Trophoblast cell (in vitro differentiated cells and primary cell): ENCODE measurements around the gene DNAJB6.

ENCODE experiments used
- DNase-seq, 2 donors: peaks; one replicate each; pipeline ENCODE4 v3.0.0-alpha.2; 2016
- H2AFZ ChIP-seq: 2 replicates; pipeline ENCODE4 v1.6.1; 2013; ENCODE audit warnings: low read length, moderate library complexity, mild to moderate bottlenecking; ENCODE audit not compliant: insufficient read depth, poor library complexity
- H2AK5ac ChIP-seq: 2 replicates; pipeline ENCODE4 v1.6.1; 2013; ENCODE audit warnings: mild to moderate bottlenecking, low read length
- H2BK120ac ChIP-seq: 2 replicates; pipeline ENCODE4 v1.6.1; 2013; ENCODE audit warnings: low read length, mild to moderate bottlenecking, moderate library complexity; ENCODE audit not compliant: insufficient read depth, poor library complexity
- H2BK12ac ChIP-seq: 2 replicates; pipeline ENCODE4 v1.6.1; 2013; ENCODE audit warnings: mild to moderate bottlenecking, low read length, moderate library complexity
- H2BK5ac ChIP-seq: 2 replicates; pipeline ENCODE4 v1.6.1; 2013; ENCODE audit warnings: low read length, low read depth, moderate library complexity, mild to moderate bottlenecking; ENCODE audit not compliant: poor library complexity
- H3K14ac ChIP-seq: 2 replicates; pipeline ENCODE4 v1.6.1; 2013; ENCODE audit warnings: mild to moderate bottlenecking, low read length
- H3K18ac ChIP-seq: 2 replicates; pipeline ENCODE4 v1.6.1; 2013; ENCODE audit warnings: mild to moderate bottlenecking, low read length
- H3K23ac ChIP-seq: 2 replicates; pipeline ENCODE4 v1.6.1; 2013; ENCODE audit warnings: low read length
- H3K27ac ChIP-seq: 2 replicates; pipeline ENCODE4 v1.5.1; 2013; ENCODE audit warnings: low read depth, mild to moderate bottlenecking, inconsistent platforms, low read length, moderate library complexity
- H3K27me3 ChIP-seq: 2 replicates; pipeline ENCODE4 v1.6.1; 2013; ENCODE audit warnings: inconsistent platforms, mild to moderate bottlenecking, low read length, moderate library complexity; ENCODE audit not compliant: insufficient read depth
- H3K36me3 ChIP-seq, 2 experiments: 1 replicate in 1 of 2; 2 replicates in 1 of 2; pipeline ENCODE4 v1.6.1; 2013; ENCODE audit warnings: low read length in 2 of 2, mild to moderate bottlenecking in 2 of 2, moderate library complexity in 1 of 2; ENCODE audit not compliant: insufficient read depth in 2 of 2, control insufficient read depth in 1 of 2
- H3K4ac ChIP-seq: 2 replicates; pipeline ENCODE4 v1.6.1; 2013; ENCODE audit warnings: low read depth, mild to moderate bottlenecking, low read length, moderate library complexity
- H3K4me1 ChIP-seq, 2 experiments: 1 replicate in 1 of 2; 2 replicates in 1 of 2; pipeline ENCODE4 v1.6.1; 2013; ENCODE audit warnings: low read length in 2 of 2, mild to moderate bottlenecking in 2 of 2, moderate library complexity in 1 of 2; ENCODE audit not compliant: insufficient read depth in 2 of 2, control insufficient read depth in 1 of 2
- H3K4me2 ChIP-seq: 2 replicates; pipeline ENCODE4 v1.6.1; 2013; ENCODE audit warnings: inconsistent platforms, mild to moderate bottlenecking, low read length, moderate library complexity
- H3K4me3 ChIP-seq: 2 replicates; pipeline ENCODE4 v1.5.1; 2013; ENCODE audit warnings: mild to moderate bottlenecking, low read depth, low read length, inconsistent platforms
- H3K79me1 ChIP-seq: one replicate; pipeline ENCODE4 v1.6.1; 2013; ENCODE audit warnings: low read length
- H3K79me2 ChIP-seq: 2 replicates; pipeline ENCODE4 v1.6.1; 2013; ENCODE audit warnings: low read length, mild to moderate bottlenecking; ENCODE audit not compliant: control insufficient read depth, insufficient read depth, poor library complexity
- H3K9ac ChIP-seq: 2 replicates; pipeline ENCODE4 v1.6.1; 2013; ENCODE audit warnings: mild to moderate bottlenecking, low read length
- H3K9me3 ChIP-seq: 2 replicates; pipeline ENCODE4 v1.6.1; 2013; ENCODE audit warnings: low read depth, mild to moderate bottlenecking, control low read depth, inconsistent platforms, low read length; ENCODE audit not compliant: insufficient read depth
- H4K12ac ChIP-seq: 2 replicates; pipeline ENCODE4 v1.6.1; 2013; ENCODE audit warnings: low read depth, mild to moderate bottlenecking, low read length, moderate library complexity
- H4K8ac ChIP-seq: 2 replicates; pipeline ENCODE4 v1.6.1; 2013; ENCODE audit warnings: low read depth, mild to moderate bottlenecking, low read length, moderate library complexity
- H4K91ac ChIP-seq: one replicate; pipeline ENCODE4 v1.6.1; 2013; ENCODE audit warnings: low read depth, mild to moderate bottlenecking, low read length, moderate library complexity
- WGBS: extraction: QIAGEN DNeasy Blood & Tissue Kit; methylation state at CpG from one replicate; pipeline ENCODE4 v1.1.7; 2013; ENCODE audit warnings: missing lambda C conversion rate; ENCODE audit not compliant: insufficient read length, insufficient coverage; ENCODE audit errors: extremely low coverage; 5-methylcytosine and 5-hydroxymethylcytosine counted together

Gene DNAJB6

DNA sequence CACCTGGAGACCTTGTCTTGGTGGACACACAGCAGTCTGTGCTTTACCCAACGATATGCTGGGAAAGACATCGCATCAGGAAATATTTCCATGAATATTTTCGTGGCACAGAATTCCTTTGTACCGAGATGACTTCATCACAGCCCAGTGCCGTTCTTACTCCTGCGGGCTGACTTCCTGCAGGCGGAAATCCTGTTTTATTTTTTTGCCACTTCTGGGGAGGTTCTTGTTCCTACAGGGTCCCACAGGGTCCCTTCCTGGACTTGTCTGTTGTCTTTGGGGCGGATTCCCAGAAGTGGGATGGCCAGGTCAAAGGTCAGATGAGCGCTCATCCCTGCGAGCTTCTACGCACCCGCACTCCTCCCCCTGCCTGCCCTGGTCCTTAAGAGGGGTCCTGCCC is 86.5 kb downstream of the DNAJB6 start:
- Histone ChIP-seq H3K18ac (no peak overlapping the region), H4K91ac (no peak overlapping the region), H3K4ac (no peak overlapping the region), H3K36me3 (peaks cover 2 to 6% of the 10 kb centered on the region in 2 experiments), H3K4me3 (no peak overlapping the region), H3K14ac (no peak overlapping the region), H4K8ac (no peak overlapping the region), H3K4me1 (no peaks in the 10 kb centered on the region), H3K9me3 (peaks cover 2% of the 10 kb centered on the region), H2AK5ac (no peak overlapping the region), H2BK120ac (no peak overlapping the region), H2BK5ac (no peak overlapping the region), H3K4me2 (no peak overlapping the region), H3K27me3 (no peaks in the 10 kb centered on the region), H2BK12ac (no peak overlapping the region), H4K12ac (no peak overlapping the region), H3K9ac (no peak overlapping the region), H2AFZ (no peak overlapping the region), H3K27ac (no peak overlapping the region), H3K79me2 (no peaks in the 10 kb centered on the region), H3K79me1 (no peaks in the 10 kb centered on the region), H3K23ac (no peak overlapping the region)
- peak; percentile 43 to 81 for DNase-seq
- WGBS = no CpG with 5 or more reads among the region's 12 CpGs

DNA sequence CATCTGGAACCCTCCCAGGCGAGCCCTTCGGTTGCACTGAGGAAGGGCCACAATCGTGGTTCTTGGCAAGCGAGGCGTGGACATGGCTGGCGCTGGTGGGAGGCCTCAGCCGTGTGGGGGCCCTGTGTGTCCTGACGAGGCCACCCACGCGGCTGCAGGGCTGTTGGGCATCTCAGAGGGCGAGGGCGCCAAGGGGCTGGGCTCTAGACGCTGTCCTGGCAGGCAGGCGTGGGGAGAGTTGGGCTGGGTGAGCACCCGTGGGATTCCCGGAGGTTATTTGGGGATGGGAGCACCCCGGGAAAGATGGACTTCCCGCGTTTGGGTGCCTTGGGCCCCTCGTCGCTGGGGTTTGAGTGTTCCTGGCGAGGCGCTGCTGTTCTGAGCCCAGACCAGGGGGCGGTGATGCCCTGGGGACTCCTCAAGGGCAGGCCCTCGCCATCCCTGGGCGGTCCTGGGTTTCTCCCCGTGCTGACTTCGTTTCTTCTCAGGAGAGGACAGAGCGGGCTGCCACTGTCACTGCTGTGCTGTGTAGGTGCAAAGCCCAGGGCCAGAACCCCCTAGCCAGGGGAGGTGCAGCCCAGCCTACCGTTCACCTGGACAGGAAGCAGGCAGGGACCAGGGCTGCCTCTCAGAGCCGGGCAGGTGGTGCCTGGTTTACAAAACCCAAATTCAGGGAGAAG is 87.2 kb downstream of the DNAJB6 start:
- Histone ChIP-seq H3K27ac (no peak overlapping the region), H3K4me3 (no peak overlapping the region), H2AK5ac (no peak overlapping the region), H2BK5ac (no peak overlapping the region), H3K9ac (no peak overlapping the region), H3K18ac (no peak overlapping the region), H3K27me3 (no peaks in the 10 kb centered on the region), H3K23ac (no peak overlapping the region), H3K14ac (no peak overlapping the region), H3K36me3 (peaks cover 2 to 4% of the 10 kb centered on the region in 2 experiments), H4K8ac (no peak overlapping the region), H3K4me2 (no peak overlapping the region), H3K4me1 (no peaks in the 10 kb centered on the region), H3K79me1 (no peaks in the 10 kb centered on the region), H4K91ac (no peak overlapping the region), H2AFZ (no peak overlapping the region), H2BK120ac (no peak overlapping the region), H3K4ac (no peak overlapping the region), H3K9me3 (peaks cover 2% of the 10 kb centered on the region), H2BK12ac (no peak overlapping the region), H3K79me2 (no peaks in the 10 kb centered on the region), H4K12ac (no peak overlapping the region)
- WGBS = no CpG with 5 or more reads among the region's 31 CpGs
- DNase-seq = no peak

DNA sequence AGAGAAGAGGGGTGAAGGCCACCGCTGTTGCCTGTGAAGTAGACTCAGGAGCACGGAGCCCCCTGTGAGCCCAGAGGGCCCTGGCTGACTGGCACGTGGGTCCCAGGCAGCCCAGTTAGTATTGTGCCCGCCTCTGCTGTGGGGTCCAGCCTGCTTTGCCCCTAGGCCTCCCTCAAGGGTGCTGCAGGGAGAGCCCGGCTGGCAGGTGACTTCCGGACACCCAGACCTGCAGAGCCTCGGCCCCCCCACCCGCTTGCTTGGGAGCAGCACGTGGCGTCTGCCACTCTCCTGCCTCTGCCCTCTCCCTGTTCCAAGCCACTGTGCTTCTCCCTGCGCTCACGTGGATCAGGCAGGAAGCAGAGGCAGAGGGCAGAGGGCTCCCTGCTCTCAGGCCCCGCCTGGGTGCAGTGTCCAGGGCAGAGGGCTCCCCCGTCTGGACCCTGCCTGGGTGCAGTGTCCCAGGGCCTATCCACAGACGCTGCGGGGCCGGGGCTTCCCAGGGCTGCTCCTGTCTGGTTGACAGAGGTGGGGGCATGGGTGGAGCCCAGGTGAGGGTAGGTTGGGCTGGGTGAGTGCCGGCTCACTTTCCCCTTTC is 88.4 kb downstream of the DNAJB6 start:
- Histone ChIP-seq H3K36me3 (peaks cover 2 to 4% of the 10 kb centered on the region in 2 experiments), H4K8ac (no peak overlapping the region), H3K23ac (no peak overlapping the region), H3K14ac (no peak overlapping the region), H3K79me2 (no peaks in the 10 kb centered on the region), H3K4me2 (no peak overlapping the region), H3K9me3 (peaks cover 2% of the 10 kb centered on the region), H2AK5ac (no peak overlapping the region), H3K4ac (no peak overlapping the region), H2BK120ac (no peak overlapping the region), H2BK5ac (no peak overlapping the region), H2AFZ (no peak overlapping the region), H3K18ac (no peak overlapping the region), H3K27ac (no peak overlapping the region), H3K4me3 (no peak overlapping the region), H4K91ac (no peak overlapping the region), H3K79me1 (no peaks in the 10 kb centered on the region), H3K27me3 (no peaks in the 10 kb centered on the region), H4K12ac (no peak overlapping the region), H3K9ac (no peak overlapping the region), H3K4me1 (no peaks in the 10 kb centered on the region), H2BK12ac (no peak overlapping the region)
- DNase-seq = no peak
- no CpG with 5 or more reads among the region's 18 CpGs for WGBS

DNA sequence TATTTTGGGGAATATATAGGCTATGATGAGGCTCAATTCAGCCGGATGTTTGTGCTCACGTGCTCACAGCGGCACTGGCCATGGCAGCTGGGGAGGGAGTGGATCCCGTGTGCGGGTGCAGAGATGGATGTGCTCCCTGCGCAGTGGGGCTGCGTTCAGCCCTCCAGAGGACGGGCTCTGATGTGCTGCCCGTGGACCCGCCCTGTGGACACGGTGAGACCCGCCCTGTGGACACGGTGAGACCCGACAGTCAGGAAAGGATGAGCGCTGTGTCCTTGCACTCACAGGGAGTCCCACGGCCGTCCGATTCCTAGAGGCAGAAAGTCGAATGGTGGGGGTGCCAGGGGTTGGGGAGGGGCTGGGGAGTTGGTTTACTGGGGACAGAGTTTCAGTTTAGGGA is 89.0 kb downstream of the DNAJB6 start:
- Histone ChIP-seq H2BK5ac (no peak overlapping the region), H3K4me3 (no peak overlapping the region), H3K27me3 (no peaks in the 10 kb centered on the region), H3K4me1 (no peaks in the 10 kb centered on the region), H2AK5ac (no peak overlapping the region), H3K36me3 (peaks cover 2 to 4% of the 10 kb centered on the region in 2 experiments), H3K18ac (no peak overlapping the region), H3K79me2 (no peaks in the 10 kb centered on the region), H2AFZ (no peak overlapping the region), H3K14ac (no peak overlapping the region), H3K23ac (no peak overlapping the region), H3K4ac (no peak overlapping the region), H2BK120ac (no peak overlapping the region), H3K9me3 (peaks cover 2% of the 10 kb centered on the region), H3K4me2 (no peak overlapping the region), H2BK12ac (no peak overlapping the region), H3K9ac (no peak overlapping the region), H3K27ac (no peak overlapping the region), H4K12ac (no peak overlapping the region), H4K91ac (no peak overlapping the region), H3K79me1 (no peaks in the 10 kb centered on the region), H4K8ac (no peak overlapping the region)
- DNase-seq = no peak
- WGBS = no CpG with 5 or more reads among the region's 19 CpGs
